ENCODE data around the gene VSIR.
A peak's percentile ranks its signal among the peaks of the same experiment; 100 is the strongest.

Gene VSIR

DNA sequence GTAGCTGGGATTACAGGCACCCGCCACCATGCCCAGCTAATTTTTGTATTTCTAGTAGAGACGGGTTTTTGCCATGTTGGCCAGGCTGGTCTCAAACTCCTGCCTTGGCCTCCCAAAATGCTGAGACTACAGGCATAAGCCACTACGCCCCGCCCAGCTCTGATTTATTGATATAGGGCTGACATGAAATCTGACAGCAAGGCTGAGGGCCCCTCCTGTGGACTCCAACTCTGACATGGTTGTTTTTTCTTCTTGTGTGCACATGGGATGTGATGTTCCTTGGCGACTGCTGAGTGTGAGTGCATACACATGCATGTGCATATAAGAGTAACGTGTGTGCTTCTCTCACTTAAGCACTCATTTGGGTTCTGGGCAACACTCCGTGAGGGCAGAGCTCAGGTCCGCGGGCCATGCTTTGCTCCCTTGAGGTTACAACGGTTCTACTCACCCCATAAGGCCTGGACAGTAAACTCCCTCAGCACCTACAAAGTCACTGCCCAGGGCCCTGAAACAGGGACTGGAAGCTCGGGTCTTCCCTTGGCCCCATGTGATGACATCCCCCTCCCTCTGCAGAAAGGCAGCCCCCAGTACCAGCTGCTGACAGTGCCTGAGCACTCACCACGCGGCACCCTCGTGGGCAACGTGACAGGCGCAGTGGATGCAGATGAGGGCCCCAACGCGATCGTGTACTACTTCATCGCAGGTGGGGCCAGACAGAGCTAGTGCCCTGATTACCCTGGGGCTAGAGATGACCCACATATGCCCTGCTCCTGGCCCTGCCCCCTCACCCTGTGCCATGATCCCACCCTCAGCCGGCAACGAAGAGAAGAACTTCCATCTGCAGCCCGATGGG lies 33.6 kb upstream of the VSIR start:
- DNase-seq (ENCODE audit: low read depth): no peak

DNA sequence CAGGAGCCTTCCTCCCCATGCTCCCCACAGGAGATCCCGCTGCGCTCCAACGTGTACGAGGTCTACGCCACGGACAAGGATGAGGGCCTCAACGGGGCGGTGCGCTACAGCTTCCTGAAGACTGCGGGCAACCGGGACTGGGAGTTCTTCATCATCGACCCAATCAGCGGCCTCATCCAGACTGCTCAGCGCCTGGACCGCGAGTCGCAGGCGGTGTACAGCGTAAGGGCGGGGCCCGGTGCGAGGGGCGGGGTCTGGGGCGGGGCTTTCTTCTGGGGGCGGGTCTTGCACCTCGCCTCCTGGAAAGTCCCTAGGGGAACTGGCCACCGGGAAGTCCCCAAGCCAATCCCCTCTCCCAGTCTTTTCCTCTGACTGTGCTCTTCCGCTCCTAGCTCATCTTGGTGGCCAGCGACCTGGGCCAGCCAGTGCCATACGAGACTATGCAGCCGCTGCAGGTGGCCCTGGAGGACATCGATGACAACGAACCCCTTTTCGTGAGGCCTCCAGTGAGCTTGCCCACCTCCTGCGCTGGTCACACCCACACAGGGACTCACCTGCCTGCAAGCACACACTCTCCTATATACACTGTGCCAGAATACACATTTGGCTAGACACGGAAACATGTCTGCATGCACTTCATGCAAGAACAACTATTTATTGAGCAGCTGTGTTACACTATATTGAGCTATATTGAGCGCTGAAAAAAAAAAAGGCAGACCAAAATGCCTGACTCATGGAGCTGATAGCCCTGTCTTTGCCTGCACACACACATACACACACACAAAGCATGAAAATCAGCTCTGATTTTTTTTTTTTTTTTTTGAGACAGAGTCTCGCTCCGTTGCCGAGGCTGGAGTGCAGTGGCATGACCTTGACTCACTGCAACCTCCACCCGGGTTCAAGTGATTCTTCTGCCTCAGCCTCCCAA lies 32.7 kb upstream of the VSIR start:
- no peak for DNase-seq (ENCODE audit: low read depth)

DNA sequence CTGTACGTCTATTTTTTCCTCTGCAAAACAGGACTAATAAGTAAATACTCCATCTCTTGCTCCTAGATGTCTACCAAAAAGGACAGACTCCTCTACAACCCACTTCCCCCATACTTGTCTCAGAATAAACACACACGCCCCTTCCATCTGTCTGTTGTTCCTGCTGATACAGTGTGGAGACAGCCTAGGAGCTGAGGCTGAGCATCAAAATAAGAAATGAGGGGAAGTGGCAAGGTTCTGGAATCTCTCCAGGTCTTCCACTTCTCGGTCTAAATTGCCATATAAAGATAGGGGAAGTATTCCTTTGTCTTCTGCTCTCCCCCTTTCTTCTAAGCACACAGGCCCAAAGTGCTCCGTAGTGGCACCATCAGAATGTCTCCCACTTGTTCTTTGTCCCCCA lies 30.8 kb upstream of the VSIR start:
- no peak for DNase-seq (ENCODE audit: low read depth)

DNA sequence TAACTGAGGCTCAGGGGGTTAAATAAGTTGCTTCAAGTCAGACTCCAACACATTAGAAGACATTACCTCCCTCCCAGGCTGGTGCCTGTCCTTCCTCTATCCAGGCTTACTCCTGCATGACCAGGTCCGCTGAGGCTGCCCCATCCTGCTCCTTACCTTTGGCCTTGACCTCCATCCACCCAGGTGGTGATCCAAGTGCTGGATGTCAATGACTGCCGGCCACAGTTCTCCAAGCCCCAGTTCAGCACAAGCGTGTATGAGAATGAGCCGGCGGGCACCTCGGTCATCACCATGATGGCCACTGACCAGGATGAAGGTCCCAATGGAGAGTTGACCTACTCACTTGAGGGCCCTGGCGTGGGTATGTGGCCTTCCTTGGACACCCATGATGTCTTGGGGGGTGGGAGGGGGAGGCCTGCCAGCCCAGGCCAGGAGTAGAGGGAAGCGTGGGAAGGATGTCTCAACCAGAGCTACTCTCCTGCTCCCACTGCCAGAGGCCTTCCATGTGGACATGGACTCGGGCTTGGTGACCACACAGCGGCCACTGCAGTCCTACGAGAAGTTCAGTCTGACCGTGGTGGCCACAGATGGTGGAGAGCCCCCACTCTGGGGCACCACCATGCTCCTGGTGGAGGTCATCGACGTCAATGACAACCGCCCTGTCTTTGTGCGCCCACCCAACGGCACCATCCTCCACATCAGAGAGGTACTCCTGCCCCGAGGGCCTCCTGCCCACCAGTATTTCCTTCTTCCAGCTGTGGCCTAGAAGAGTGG lies 29.6 kb upstream of the VSIR start:
- no peak for DNase-seq (ENCODE audit: low read depth)

DNA sequence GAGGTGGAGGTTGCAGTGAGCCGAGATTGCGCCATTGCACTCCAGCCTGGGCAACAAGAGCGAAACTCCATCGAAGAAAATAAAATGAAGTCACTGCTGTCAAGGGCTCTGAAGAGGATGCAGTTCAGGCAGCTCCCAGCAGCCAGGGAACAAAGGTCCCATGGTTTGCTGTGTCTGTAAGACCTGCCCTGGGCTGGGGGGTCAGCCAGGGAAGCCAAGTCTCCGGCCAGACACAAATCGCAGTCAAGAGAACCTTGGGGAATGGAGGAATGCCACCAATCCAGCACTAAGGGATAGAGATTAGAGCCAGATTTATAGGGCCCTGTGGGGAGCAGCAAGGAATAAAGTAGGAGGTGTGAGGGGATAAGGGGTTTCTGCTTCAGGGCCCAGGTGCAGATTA lies 28.9 kb upstream of the VSIR start:
- DNase-seq (ENCODE audit: low read depth): no peak

DNA sequence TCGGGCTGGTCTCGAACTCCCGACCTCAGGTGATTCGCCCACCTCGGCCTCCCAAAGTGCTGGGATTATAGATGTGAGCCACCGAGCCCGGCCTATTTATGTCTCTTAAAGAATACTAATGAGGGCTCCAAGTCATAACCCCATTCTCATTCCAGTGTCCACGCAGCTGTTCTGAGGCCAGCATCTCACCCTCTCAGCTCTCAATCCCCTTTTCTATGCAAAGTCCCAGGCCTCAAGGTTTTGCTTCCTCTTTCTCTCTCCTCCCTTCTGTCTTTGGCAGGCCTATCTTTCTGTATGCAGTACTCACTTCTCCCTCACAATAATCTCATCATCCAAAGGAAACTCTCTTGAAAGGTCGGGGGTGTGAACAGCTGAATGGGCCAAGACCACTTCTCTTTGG lies 28.0 kb upstream of the VSIR start:
- DNase-seq (ENCODE audit: low read depth): no peak

DNA sequence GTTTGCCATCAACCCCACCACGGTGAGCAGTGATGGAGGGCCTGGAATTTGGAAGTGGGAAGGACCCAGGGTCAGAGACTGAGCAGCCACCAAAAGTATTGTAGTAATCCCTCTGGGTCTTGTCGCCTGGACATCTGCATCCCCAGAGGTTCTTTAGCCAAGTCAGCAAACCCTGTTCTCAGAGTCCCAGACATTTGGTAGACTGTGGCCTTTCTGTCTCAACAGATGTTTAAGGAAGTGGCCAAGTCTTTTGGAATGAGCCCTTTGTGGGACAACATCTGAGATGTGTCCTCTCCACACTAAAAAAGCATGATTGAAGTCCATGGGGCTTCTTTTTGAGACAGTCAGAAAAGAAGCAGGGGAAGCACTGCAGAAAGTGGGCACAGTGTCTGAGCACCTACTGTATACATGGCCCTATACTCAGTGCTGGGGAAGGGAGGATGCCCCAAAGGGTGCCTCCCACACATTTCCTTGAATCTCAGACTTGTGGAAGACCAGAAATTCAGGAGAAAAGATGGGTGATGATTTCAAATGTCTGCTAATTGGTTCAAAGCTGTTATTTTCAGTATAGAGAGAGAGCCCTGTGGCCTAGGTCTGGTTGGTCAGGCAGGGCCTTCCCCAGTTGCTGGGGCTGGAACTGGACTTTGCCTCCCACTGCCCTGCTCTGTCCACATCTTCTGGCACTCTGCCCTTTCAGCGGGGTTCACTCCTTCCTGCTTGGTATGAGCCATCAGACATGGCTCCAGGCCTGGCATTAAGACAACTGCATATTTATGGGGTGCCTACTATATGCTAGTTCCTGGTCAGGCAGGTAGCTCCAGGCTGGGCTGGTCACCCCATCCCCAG lies 26.5 kb upstream of the VSIR start:
- DNase-seq (ENCODE audit: low read depth): no peak

DNA sequence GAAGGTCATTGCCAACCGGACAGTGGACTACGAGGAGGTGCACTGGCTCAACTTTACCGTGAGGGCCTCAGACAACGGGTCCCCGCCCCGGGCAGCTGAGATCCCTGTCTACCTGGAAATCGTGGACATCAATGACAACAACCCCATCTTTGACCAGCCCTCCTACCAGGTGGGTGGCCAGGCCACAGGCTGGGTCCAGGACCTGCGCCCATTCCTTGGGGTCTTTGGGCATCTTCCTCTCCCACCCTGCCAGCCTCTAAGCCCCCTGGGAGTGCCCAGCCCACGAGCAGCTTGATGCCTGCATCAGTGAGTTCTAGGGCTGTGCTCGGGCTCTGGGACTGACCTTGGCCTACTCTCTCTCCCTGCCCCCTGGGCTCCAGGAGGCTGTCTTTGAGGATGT lies 25.8 kb upstream of the VSIR start:
- DNase-seq (ENCODE audit: low read depth): no peak

DNA sequence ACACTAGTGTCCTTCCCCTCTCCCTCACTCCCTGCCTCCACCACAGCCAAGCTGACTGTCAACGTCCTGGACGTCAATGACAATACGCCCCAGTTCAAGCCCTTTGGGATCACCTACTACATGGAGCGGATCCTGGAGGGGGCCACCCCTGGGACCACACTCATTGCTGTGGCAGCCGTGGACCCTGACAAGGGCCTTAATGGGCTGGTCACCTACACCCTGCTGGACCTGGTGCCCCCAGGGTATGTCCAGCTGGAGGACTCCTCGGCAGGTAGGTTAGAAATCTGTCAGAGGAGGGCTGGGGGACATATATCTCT lies 24.9 kb upstream of the VSIR start:
- no peak for DNase-seq (ENCODE audit: low read depth)

DNA sequence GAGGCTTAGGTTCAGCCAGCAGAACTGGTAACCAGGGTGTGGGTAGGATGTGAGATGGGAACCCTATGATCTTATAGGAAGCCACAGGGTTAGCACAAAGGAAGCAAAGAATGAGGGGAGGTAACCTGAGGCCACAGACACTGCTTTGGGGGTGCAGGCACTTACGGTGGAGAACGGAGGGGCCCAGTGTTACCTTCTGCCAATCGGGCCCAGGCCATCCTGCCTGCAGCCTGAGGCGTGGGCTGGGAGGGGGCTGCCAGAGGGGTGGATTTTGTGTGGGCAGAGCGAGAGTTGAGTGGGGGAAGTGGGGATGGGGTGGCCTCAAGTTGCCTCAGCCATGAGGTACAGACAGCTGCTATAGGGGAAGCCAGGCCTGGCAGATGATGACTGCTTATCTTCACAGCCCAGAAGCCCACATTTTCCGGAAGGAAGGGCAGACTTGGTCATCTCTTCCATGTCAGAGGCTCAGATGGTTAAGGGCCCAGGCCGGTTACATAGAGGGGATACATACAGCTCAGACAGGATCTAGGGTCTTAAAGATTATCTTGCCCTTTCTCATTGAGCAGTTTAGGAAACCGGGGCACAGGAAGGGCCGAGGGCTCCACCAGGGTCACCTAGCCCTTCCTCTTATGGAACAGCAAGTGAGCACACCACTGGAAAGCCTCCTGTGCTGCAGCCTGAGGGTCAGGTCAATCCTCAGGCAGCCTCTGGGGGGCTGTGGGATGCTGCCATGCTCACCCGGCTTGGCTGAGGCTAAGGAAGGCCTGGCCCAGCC lies 24.4 kb upstream of the VSIR start:
- DNase-seq (ENCODE audit: low read depth): no peak

DNA sequence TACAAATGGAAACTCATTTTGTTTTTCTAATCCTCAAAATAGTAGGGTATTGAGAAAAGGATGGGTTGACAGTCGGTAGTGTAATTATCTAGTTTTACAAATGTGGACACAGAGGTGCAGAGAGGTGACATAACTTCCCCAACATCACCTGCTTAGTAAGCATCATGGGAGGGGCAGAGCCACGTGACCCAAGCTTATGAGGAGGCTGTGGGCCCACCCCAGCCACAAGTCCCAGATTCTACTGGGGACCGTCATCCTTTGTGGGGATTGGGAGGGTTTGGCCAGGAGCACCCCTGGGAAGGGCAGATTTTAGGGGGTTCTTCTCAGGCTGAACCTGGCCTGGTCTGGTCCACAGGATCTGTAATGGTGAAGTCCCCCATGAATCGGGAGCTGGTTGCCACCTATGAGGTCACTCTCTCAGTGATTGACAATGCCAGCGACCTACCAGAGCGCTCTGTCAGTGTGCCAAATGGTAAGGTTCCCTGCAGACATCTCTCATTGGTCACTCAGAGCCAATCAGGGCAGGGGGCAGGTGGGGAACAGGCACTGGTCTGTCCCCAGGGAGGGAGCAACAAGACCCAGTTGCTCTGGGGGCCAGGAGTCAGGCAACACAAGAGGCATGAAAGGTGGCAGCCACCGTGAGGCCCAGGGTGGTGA lies 23.6 kb upstream of the VSIR start:
- DNase-seq (ENCODE audit: low read depth): no peak

DNA sequence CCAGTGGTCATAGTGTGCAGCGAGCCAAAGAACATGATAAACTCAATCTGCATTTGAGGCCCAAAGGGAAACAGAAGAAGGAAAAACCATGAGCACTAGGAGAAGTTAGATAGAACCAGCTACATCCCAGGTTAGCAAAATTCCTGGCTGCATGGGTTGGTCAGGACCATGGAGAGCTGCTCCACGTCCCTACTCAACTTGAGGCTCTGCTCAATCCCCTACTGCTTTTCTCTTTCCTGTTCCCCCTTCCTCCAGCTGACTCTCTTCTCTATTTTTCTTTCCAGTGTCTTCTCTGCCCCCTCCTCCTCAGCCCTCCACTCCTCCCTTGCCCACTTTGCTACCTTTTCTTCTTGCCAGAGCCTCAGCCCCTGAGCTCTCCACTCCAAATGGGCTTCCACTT lies 21.9 kb upstream of the VSIR start:
- DNase-seq (ENCODE audit: low read depth): peak; percentile 34

DNA sequence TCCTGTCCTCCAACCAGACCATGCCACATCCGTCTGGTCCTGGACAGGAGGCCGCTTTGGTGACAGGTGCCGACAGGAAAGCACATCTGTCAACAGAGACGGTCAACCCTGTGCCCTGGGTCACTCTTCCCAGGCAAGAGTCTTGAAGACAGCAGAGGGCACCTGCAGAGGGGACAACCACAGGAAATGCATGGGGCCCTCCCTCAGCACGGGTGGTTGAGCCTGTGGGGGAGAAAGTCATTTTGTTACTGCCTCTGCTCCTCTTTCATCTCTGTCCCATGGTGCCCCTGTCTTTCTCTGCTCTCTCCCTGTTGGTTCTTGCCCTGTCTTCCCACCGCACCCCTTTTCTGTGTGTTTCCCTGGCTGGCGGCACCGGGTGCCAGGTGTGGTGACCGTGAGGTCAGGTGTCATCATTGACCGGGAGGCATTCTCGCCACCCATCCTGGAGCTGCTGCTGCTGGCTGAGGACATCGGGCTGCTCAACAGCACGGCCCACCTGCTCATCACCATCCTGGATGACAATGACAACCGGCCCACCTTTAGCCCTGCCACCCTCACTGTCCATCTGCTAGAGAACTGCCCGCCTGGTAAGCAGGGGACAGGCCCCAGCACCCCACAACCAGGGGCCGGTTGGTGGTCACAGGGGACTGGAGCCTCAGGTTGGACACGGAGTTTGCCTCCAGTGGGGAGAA lies 17.6 kb upstream of the VSIR start:
- DNase-seq (ENCODE audit: low read depth): no peak

DNA sequence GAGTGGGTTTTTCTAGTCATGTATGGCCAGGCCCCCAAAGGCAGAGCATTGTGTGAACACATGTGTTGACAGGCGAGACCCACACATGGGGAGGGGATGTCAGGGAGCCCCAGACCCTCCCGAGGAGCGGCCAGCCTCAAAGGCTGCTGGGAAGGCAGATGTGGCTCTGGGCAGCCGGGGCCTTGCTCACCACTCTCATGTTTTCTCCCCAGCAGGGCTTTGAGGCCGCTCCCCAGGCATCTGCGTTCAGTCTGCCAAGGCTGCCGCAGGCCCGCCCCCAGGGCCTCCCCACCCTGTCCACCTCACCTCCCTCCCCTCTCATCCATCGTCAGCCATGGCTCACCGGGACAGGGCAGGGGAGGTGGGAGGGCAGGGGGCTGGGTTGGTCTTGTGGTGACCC lies 16.6 kb upstream of the VSIR start:
- no peak for DNase-seq (ENCODE audit: low read depth)

DNA sequence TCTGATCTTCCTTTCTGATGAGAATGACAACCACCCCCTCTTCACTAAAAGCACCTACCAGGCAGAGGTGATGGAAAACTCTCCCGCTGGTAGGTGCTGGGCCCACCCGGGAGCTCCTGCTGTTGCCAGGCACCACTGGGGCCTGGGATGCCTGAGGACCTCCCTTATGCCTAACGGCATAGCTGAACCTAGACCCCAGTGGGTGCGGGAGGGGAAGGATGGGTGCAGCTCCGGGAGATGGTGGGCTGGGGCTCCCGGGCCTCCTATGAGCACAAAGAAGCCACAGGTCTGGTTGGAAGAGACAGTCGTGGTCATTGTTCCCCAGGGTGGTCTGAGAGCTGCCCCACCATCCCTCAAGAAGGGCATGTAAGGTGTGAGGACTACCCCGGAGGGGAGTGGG lies 15.6 kb upstream of the VSIR start:
- DNase-seq (ENCODE audit: low read depth): no peak

DNA sequence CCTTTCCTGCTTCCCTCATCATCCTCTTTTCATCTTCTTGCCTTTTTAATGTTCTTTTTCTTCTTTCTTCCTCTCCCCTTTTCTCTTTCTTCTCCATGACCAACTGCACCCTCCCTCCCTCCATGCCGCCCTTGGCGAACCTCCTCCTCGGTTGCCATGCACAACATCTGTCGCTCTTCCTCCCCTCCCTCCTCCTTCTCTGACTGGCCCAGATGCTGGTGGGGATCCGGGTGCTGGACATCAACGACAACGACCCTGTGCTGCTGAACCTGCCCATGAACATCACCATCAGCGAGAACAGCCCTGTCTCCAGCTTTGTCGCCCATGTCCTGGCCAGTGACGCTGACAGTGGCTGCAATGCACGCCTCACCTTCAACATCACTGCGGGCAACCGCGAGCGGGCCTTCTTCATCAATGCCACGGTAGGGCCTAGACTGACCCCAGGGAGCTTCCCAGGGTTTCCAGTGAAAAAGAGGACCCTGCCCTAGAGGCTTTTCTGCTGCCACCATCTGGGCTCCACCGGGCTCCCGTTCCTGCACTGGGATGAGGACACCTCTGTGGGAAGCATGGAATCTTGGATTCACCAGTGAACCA lies 11.5 kb upstream of the VSIR start:
- no peak for DNase-seq (ENCODE audit: low read depth)

DNA sequence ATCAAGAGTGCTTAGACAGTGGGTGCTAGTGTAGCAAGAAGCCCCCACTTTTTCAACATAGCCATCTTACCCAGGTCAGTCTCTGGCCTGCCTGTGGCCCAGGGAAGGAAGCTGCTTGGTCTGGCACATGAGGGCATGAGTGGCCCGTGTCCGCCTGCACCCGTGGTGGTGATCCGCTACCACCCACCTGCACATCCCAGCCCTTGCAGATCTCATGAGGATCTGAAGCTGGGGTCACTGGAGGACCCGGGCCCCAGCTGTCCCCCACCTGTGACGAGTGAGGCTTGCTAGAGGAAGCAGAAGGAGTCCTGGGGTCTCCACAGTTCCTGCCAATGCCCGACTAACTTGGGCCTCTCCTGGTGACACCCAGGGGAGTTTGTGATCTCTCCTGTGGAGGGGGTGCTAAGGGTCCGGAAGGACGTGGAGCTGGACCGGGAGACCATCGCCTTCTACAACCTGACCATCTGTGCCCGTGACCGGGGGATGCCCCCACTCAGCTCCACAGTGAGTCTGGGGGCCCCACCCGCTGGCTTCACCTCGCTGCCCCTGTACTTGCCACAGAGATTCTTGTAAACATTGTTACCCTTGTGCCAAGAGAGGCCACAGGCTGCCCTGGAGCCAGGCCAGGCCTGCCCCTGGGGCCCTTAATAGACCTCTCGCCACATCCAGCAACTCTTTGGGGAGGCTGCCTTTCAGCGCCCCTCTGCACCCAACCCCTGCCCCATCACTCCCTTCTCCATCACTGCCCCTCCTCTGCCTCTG lies 10.8 kb upstream of the VSIR start:
- no peak for DNase-seq (ENCODE audit: low read depth)

DNA sequence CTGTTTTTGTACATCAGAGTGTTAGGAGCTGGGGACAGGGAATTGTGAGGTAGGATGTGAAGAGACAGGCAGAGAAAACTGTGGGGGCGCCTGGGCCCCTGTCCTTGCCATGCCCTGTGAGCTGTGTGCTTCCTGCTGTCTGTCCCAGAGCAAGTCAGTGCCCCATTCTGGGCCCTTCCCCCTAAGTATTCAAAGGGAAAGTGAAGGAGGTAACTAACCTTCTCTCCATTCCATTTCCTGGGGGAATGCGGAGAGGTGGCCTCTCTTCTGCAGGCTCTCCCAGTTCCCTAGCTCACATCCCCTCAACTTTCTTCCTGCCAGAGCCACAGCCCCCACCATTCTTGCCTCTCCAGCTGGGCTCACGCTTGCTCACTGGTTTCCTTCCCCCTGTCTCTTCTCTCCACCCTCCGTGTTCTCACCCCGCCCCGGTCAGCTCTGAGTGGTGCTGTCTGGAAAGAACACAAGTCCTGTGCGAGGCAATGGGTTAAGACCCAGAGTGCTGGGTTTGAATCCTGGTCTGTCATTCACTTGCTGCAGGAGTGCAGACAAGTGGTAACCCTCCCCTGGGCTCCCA lies 9.7 kb upstream of the VSIR start:
- no peak for DNase-seq (ENCODE audit: low read depth)

Data from ELR (cell line).